ENCODE data around the gene SMARCD2. TPM values are rescaled to one million over a fixed set of nuclear protein-coding genes. Genes with fewer than 3 reads are reported as not detected.
A peak's percentile ranks its signal among the peaks of the same experiment; 100 is the strongest.

Gene SMARCD2
- total RNA-seq, 1 experiment from 2014 or later: 98.7 TPM

GRCh38 chr17:63786117-63786516 lies 56.4 kb downstream of the SMARCD2 start:
- DNase-seq: no peak
- Histone ChIP-seq H4K20me1 (ENCODE audit: insufficient read depth) (peaks cover 58% of the 10 kb centered on the region), H3K9me3 (ENCODE audit: insufficient read depth, low read depth) (no peaks in the 10 kb centered on the region), H3F3A (ENCODE audit: insufficient read depth, low read depth) (peaks cover 55% of the 10 kb centered on the region), H3K4me1 (replicated peaks; ENCODE audit: insufficient read depth) (peaks cover 49% of the 10 kb centered on the region), H3K36me3 (ENCODE audit: low read depth) (peaks cover 43% of the 10 kb centered on the region), H3K27ac (peak overlapping the region; percentile 83), H3K27me3 (ENCODE audit: insufficient read depth, low read depth) (no peaks in the 10 kb centered on the region), H3K9me2 (ENCODE audit: insufficient read depth) (no peaks in the 10 kb centered on the region), H3K79me2 (ENCODE audit: low read depth) (peaks cover 100% of the 10 kb centered on the region), H3K4me2 (0 out of 2 replicates have a peak overlapping the region, but pooled peaks have one; percentile 25), H2AFZ (no peak overlapping the region), H3K4me3 (no peak overlapping the region)
- intact Hi-C loops (cut with micrococcal nuclease; ENCODE audit: unreplicated experiment): no loop called here
- TF ChIP-seq CTCF (conservative IDR thresholded peaks at IDR 0.05) (no peak), EZH2 (IDR thresholded peaks at IDR 0.05; ENCODE audit: low read depth) (no peak)
- CTCF ChIA-PET: no interaction called here
- POLR2A ChIA-PET (ENCODE audit: unreplicated experiment): no interaction called here
- no TSS peak for BruUV-seq (replicated peaks)

GRCh38 chr17:63785556-63785955 lies 56.9 kb downstream of the SMARCD2 start:
- CTCF ChIA-PET: no interaction called here

DNA sequence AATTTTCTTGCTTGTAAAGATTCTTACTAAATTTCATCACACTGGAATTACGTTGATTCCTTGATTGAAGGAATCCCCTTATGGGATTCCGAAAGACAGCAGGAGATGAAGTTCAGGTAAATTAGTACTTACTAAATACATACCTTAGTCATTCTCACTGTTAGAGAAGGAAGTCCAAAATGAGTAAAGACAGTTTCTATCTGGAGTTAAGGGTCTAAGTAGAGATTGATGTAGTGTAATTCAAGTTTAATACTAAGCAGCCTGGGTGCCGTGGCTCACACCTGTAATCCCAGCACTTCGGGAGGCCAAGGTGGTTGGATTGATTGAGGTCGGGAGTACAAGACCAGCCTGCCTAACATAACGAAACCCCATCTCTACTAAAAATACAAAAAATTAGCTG lies 59.0 kb downstream of the SMARCD2 start:
- Histone ChIP-seq H4K20me1 (ENCODE audit: insufficient read depth) (peaks cover 64% of the 10 kb centered on the region), H3K79me2 (ENCODE audit: low read depth) (peaks cover 100% of the 10 kb centered on the region), H3F3A (ENCODE audit: insufficient read depth, low read depth) (peaks cover 75% of the 10 kb centered on the region), H3K9me2 (ENCODE audit: insufficient read depth) (no peaks in the 10 kb centered on the region), H3K27me3 (ENCODE audit: insufficient read depth, low read depth) (no peaks in the 10 kb centered on the region), H3K4me1 (replicated peaks; ENCODE audit: insufficient read depth) (peaks cover 73% of the 10 kb centered on the region), H3K9me3 (ENCODE audit: insufficient read depth, low read depth) (no peaks in the 10 kb centered on the region), H2AFZ (no peak overlapping the region), H3K4me2 (peak overlapping the region; percentile 5; the same call in 1 of the 2 replicates), H3K27ac (peak overlapping the region; percentile 83), H3K36me3 (ENCODE audit: low read depth) (0 out of 2 replicates have a peak, but pooled peaks cover 33% of the 10 kb centered on the region), H3K4me3 (no peak overlapping the region)
- POLR2A ChIA-PET (ENCODE audit: unreplicated experiment): interaction anchor here (0.6 kb wide), 1 partner anchor 496 kb away, joined by 7 read pairs; no protein-coding TSS in a partner anchor
- TF ChIP-seq CTCF (conservative IDR thresholded peaks at IDR 0.05) (no peak), EZH2 (IDR thresholded peaks at IDR 0.05; ENCODE audit: low read depth) (no peak)
- intact Hi-C loops (cut with micrococcal nuclease; ENCODE audit: unreplicated experiment): no loop called here
- CTCF ChIA-PET: no interaction called here
- no peak for DNase-seq
- no TSS peak for BruUV-seq (replicated peaks)

More at GRCh38 chr17:63785556-63785955, 56.9 kb downstream of the SMARCD2 start:
- Histone ChIP-seq H3K27me3 (ENCODE audit: insufficient read depth, low read depth) (no peaks in the 10 kb centered on the region), H3F3A (ENCODE audit: insufficient read depth, low read depth) (peaks cover 57% of the 10 kb centered on the region), H3K79me2 (ENCODE audit: low read depth) (peaks cover 100% of the 10 kb centered on the region), H3K36me3 (ENCODE audit: low read depth) (peaks cover 42% of the 10 kb centered on the region; the same call in 1 of the 2 replicates), H3K4me3 (no peak overlapping the region), H3K4me2 (0 out of 2 replicates have a peak overlapping the region, but pooled peaks have one; percentile 25), H3K27ac (peak overlapping the region; percentile 83), H3K4me1 (replicated peaks; ENCODE audit: insufficient read depth) (peaks cover 53% of the 10 kb centered on the region), H2AFZ (no peak overlapping the region), H4K20me1 (ENCODE audit: insufficient read depth) (peaks cover 60% of the 10 kb centered on the region), H3K9me3 (ENCODE audit: insufficient read depth, low read depth) (no peaks in the 10 kb centered on the region), H3K9me2 (ENCODE audit: insufficient read depth) (no peaks in the 10 kb centered on the region)
- TF ChIP-seq EZH2 (IDR thresholded peaks at IDR 0.05; ENCODE audit: low read depth) (no peak), CTCF (conservative IDR thresholded peaks at IDR 0.05) (no peak)
- peak in 1 of 2 experiments; percentile 66 for DNase-seq
- BruUV-seq (replicated peaks): no TSS peak
- POLR2A ChIA-PET (ENCODE audit: unreplicated experiment): no interaction called here
- intact Hi-C loops (cut with micrococcal nuclease; ENCODE audit: unreplicated experiment): no loop called here

Other genes with a start within 250 kb of the SMARCD2 start
- 25.0 and 27.1 TPM in 2 replicates for gene TACO1, start 241.8 kb downstream of the SMARCD2 start, total RNA-seq (2021)
- gene MAP3K3, start 220.3 kb downstream of the SMARCD2 start, total RNA-seq (2021): 12.9 and 14.1 TPM in 2 replicates
- gene LIMD2, start 142.6 kb downstream of the SMARCD2 start, total RNA-seq (2021): 1.6 and 2.7 TPM in 2 replicates
- 28.8 and 30.6 TPM in 2 replicates for gene STRADA, start 100.9 kb downstream of the SMARCD2 start, total RNA-seq (2021)
- 64.0 and 89.3 TPM in 2 replicates for gene CCDC47, start 69.1 kb downstream of the SMARCD2 start, total RNA-seq (2021)
- 107 and 130 TPM in 2 replicates for gene DDX42, start 68.5 kb downstream of the SMARCD2 start, total RNA-seq (2021)
- gene PSMC5, start 15.3 kb downstream of the SMARCD2 start, total RNA-seq (2021): 128 and 150 TPM in 2 replicates
- gene FTSJ3, start 15.0 kb downstream of the SMARCD2 start, total RNA-seq (2021): 36.9 and 44.0 TPM in 2 replicates
- gene CSH2, start 31.0 kb upstream of the SMARCD2 start, total RNA-seq (2021): not detected in 2 replicates
- not detected in 2 replicates for gene GH2, start 39.3 kb upstream of the SMARCD2 start, total RNA-seq (2021)
- not detected in 2 replicates for gene CSH1, start 53.9 kb upstream of the SMARCD2 start, total RNA-seq (2021)
- not detected in 2 replicates for gene CSHL1, start 68.6 kb upstream of the SMARCD2 start, total RNA-seq (2021)
- gene GH1, start 76.2 kb upstream of the SMARCD2 start, total RNA-seq (2021): not detected in 2 replicates
- gene CD79B, start 89.6 kb upstream of the SMARCD2 start, total RNA-seq (2021): not detected in 2 replicates
- gene SCN4A, start 130.2 kb upstream of the SMARCD2 start, total RNA-seq (2021): 1.4 and 1.7 TPM in 2 replicates
- gene PRR29, start 155.7 kb upstream of the SMARCD2 start, total RNA-seq (2021): 2.4 and 2.8 TPM in 2 replicates
- gene ICAM2, start 177.9 kb upstream of the SMARCD2 start, total RNA-seq (2021): 7.8 and 9.2 TPM in 2 replicates